Measurements from ENCODE around the gene ASIC4. TPM values are rescaled to one million over a fixed set of nuclear protein-coding genes. Genes with fewer than 3 reads are reported as not detected.

Gene ASIC4
- total and polyA plus RNA-seq, 9 of the 15 experiments (the other 6 are each of a cell fraction or from before 2014, with no cell fraction given) = 0.07 to 19.2 (median 4.8) TPM

DNA sequence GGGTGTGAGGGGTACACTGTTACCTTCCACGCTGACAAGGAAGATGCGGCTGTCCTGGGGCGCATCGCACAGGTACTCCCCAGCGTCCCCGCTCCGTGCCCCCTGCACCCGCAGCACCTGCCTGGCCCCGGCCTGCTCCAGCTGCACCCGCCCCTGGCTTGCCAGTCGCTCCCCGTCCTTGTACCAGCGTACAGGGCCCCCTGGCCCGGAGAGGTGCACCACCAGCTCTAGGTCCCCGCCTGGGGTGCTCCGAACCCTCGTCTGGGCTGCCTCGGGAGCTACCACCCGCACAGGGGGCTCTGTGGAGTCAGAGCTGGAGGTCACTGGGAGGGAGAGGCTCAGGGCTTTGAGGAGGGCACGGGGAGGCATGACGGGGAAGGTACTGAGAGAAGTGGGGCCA is 43.0 kb downstream of the ASIC4 start (continued):
- TF ChIP-seq NR2C2 (CRISPR knock-in tag; IDR thresholded peaks at IDR 0.05) (no peak), NR2C2 (tag; IDR thresholded peaks at IDR 0.05) (no peak), MTF1 (CRISPR knock-in tag; IDR thresholded peaks at IDR 0.05; ENCODE audit: borderline replicate concordance) (no peak), ZFPM2 (CRISPR knock-in tag; IDR thresholded peaks at IDR 0.05) (no peak), ETV1 (tag; conservative IDR thresholded peaks at IDR 0.05; ENCODE audit: low read depth) (no peak), RBBP5 (IDR thresholded peaks at IDR 0.05; ENCODE audit: borderline replicate concordance, insufficient read depth, low read length, poor library complexity, severe bottlenecking) (no peak), ELF2 (CRISPR knock-in tag; IDR thresholded peaks at IDR 0.05) (no peak), ASH1L (IDR thresholded peaks at IDR 0.05; ENCODE audit: borderline replicate concordance, low read depth, partially characterized antibody) (no peak), ZNF232 (CRISPR knock-in tag; IDR thresholded peaks at IDR 0.05) (no peak), FOXK1 (CRISPR knock-in tag; IDR thresholded peaks at IDR 0.05; ENCODE audit: borderline replicate concordance) (no peak), SETDB1 (IDR thresholded peaks at IDR 0.05; ENCODE audit: low read length) (no peak)

Data from K562 (cell line).